CD4-positive, CD25-positive, alpha-beta regulatory T cell (primary cell): ENCODE measurements around the gene TMEFF2. TPM values are rescaled to one million over a fixed set of nuclear protein-coding genes. Genes with fewer than 3 reads are reported as not detected.

Source experiments
- ATAC-seq, 2 donors: fragments of 150-1000 bp; cut with Tn5 transposase; one replicate each; pipeline ENCODE4 v1.10.0; 2021; ENCODE audit warnings: low read depth in 2 of 2, moderate number of reproducible peaks in 2 of 2, moderate library complexity in 1 of 2
- DNase-seq, 3 donors: peaks; one replicate each; pipeline versions ENCODE4 v3.0.0 to v3.0.0-alpha.2; 2012 to 2022; ENCODE audit warnings: mixed read lengths in 1 of 3
- H3K27ac ChIP-seq: one replicate; pipeline ENCODE4 v1.7.0; 2013; ENCODE audit warnings: mild to moderate bottlenecking, low read length; ENCODE audit not compliant: insufficient read depth, poor library complexity, severe bottlenecking
- H3K27me3 ChIP-seq: one replicate; pipeline ENCODE4 v1.7.0; 2013; ENCODE audit warnings: low read length; ENCODE audit not compliant: control insufficient read depth, insufficient read depth
- H3K36me3 ChIP-seq: one replicate; pipeline ENCODE4 v1.7.0; 2013; ENCODE audit warnings: mild to moderate bottlenecking, low read length, moderate library complexity; ENCODE audit not compliant: control insufficient read depth, insufficient read depth
- H3K4me1 ChIP-seq: 2 replicates; pipeline ENCODE4 v1.7.0; 2013; ENCODE audit warnings: mild to moderate bottlenecking, low read length; ENCODE audit not compliant: insufficient read depth, control insufficient read depth, poor library complexity, severe bottlenecking
- H3K4me3 ChIP-seq: one replicate; pipeline ENCODE4 v1.7.0; 2013; ENCODE audit warnings: low read depth, mild to moderate bottlenecking, low read length, moderate library complexity
- H3K9me3 ChIP-seq, 2 experiments: 1 replicate in 1 of 2; 2 replicates in 1 of 2; pipeline ENCODE4 v1.7.0; 2013; ENCODE audit warnings: low read length in 2 of 2, mild to moderate bottlenecking in 1 of 2, moderate library complexity in 1 of 2; ENCODE audit not compliant: control insufficient read depth in 2 of 2
- H3K27ac Mint-ChIP-seq, 3 donors: one replicate each; pipeline ENCODE4 v1.8.0; 2020 to 2022; ENCODE audit warnings: mild to moderate bottlenecking in 3 of 3, mixed read lengths in 3 of 3, moderate library complexity in 2 of 3
- H3K27me3 Mint-ChIP-seq: one replicate; pipeline ENCODE4 v1.8.0; 2022; ENCODE audit warnings: mild to moderate bottlenecking, mixed read lengths
- H3K36me3 Mint-ChIP-seq: one replicate; pipeline ENCODE4 v1.8.0; 2020; ENCODE audit warnings: mixed read lengths
- H3K4me1 Mint-ChIP-seq, 4 donors: one replicate each; pipeline ENCODE4 v1.8.0; 2020 to 2022; ENCODE audit warnings: mixed read lengths in 4 of 4, mild to moderate bottlenecking in 1 of 4
- H3K4me3 Mint-ChIP-seq, 4 donors: one replicate each; pipeline ENCODE4 v1.8.0; 2020 to 2022; ENCODE audit warnings: mild to moderate bottlenecking in 4 of 4, mixed read lengths in 4 of 4, moderate library complexity in 3 of 4
- H3K9me3 Mint-ChIP-seq, 7 donors: one replicate each; pipeline ENCODE4 v1.8.0; 2020 to 2022; ENCODE audit warnings: mixed read lengths in 7 of 7, mild to moderate bottlenecking in 3 of 7, moderate library complexity in 2 of 7
- polyA plus RNA-seq, 4 donors: library from polyadenylated mRNA; unstranded; fragments of 300-500 nt; fragmentation: Illumina TruSeq; gene quantifications; one replicate each; pipeline ENCODE4 v1.2.3, GENCODE V29; 2021
- total RNA-seq: library from RNA; stranded (reverse); gene quantifications from one replicate; pipeline ENCODE4 v1.2.3, GENCODE V29; 2022

TMEFF2 gene
- total and polyA plus RNA-seq, 5 donors from 2014 or later: not detected

GRCh38 chr2:191976436-191976835 is 218.3 kb downstream of the TMEFF2 start:
- no peaks in the 10 kb centered on the region for H3K36me3 Mint-ChIP-seq
- H3K27ac ChIP-seq: no peak overlapping the region
- no peaks in the 10 kb centered on the region for H3K36me3 ChIP-seq
- no peaks in the 10 kb centered on the region for H3K27me3 Mint-ChIP-seq
- H3K4me1 Mint-ChIP-seq: no peaks in the 10 kb centered on the region
- ATAC-seq (no peak), DNase-seq (no peak)
- no peak overlapping the region for H3K4me3 Mint-ChIP-seq
- peaks cover 0 to 2% (median 0%) of the 10 kb centered on the region in 7 donors for H3K9me3 Mint-ChIP-seq
- no peak overlapping the region for H3K4me3 ChIP-seq
- H3K27ac Mint-ChIP-seq: no peak overlapping the region
- H3K27me3 ChIP-seq: peaks cover 3% of the 10 kb centered on the region
- no peaks in the 10 kb centered on the region for H3K4me1 ChIP-seq
- H3K9me3 ChIP-seq: no peaks in the 10 kb centered on the region

DNA sequence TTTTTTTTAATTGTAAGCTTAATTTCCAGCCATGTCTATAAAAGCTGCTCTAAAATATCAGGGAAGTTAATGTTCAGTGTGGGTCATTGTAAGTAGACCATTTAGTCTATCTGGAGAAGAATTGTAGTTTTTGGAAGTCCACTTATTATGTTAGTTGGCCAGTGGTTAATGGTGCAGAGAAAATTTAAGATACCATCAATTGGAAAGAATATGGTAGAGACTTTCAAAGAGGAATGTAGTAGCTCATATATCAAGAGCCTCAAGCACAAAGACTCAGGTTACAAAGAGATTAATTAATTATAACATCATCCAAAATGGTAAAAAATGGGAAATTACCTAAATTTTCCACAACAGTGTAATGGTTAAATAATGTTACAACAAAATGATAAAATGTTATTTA is 220.1 kb downstream of the TMEFF2 start:
- Histone ChIP-seq H3K27ac (no peak overlapping the region), H3K4me1 (no peaks in the 10 kb centered on the region), H3K9me3 (no peaks in the 10 kb centered on the region), H3K4me3 (no peak overlapping the region), H3K36me3 (no peaks in the 10 kb centered on the region), H3K27me3 (peaks cover 3% of the 10 kb centered on the region)
- Mint-ChIP-seq H3K4me1 (no peaks in the 10 kb centered on the region), H3K27me3 (no peaks in the 10 kb centered on the region), H3K4me3 (no peak overlapping the region), H3K9me3 (peaks cover 0 to 2% (median 0%) of the 10 kb centered on the region in 7 donors), H3K27ac (no peak overlapping the region), H3K36me3 (no peaks in the 10 kb centered on the region)
- DNase-seq: no peak
- no peak for ATAC-seq

GRCh38 chr2:191970867-191971266 is 223.9 kb downstream of the TMEFF2 start:
- no peaks in the 10 kb centered on the region for H3K4me1 Mint-ChIP-seq
- Histone ChIP-seq H3K36me3 (no peaks in the 10 kb centered on the region), H3K27me3 (peaks cover 1% of the 10 kb centered on the region), H3K4me3 (no peak overlapping the region), H3K4me1 (no peaks in the 10 kb centered on the region), H3K9me3 (no peaks in the 10 kb centered on the region), H3K27ac (no peak overlapping the region)
- no peak overlapping the region for H3K4me3 Mint-ChIP-seq
- H3K27ac Mint-ChIP-seq: no peak overlapping the region
- H3K27me3 Mint-ChIP-seq: no peaks in the 10 kb centered on the region
- ATAC-seq (no peak), DNase-seq (no peak)
- H3K9me3 Mint-ChIP-seq: peaks cover 0 to 2% (median 0%) of the 10 kb centered on the region in 7 donors
- no peaks in the 10 kb centered on the region for H3K36me3 Mint-ChIP-seq

DNA sequence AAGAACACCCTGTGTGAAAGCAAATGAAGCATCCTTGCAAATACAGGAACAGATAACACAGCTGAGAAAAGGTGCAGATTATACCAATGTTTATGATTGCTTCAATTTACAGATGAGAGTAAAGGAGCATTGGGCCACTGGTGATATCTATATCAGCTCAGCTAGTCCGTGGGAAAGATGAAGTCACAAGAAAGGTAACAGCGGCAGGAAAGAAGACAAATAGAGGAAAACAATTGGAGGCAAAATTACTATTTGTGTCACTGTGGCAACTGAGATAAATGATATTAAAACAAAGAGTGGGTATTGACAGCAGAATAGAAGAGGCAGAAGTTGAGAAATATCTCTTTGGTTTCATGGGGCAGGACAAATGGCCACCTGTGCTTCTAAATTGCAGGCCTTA is 226.6 kb downstream of the TMEFF2 start:
- H3K4me1 Mint-ChIP-seq: no peaks in the 10 kb centered on the region
- DNase-seq: no peak
- H3K36me3 Mint-ChIP-seq: no peaks in the 10 kb centered on the region

GRCh38 chr2:191965733-191966132 is 229.0 kb downstream of the TMEFF2 start:
- Histone ChIP-seq H3K27me3 (peaks cover 4% of the 10 kb centered on the region), H3K9me3 (no peaks in the 10 kb centered on the region), H3K27ac (no peak overlapping the region), H3K4me1 (no peaks in the 10 kb centered on the region), H3K36me3 (no peaks in the 10 kb centered on the region), H3K4me3 (no peak overlapping the region)
- Mint-ChIP-seq H3K4me1 (no peaks in the 10 kb centered on the region), H3K27me3 (peaks cover 6% of the 10 kb centered on the region), H3K27ac (no peak overlapping the region), H3K9me3 (no peaks in the 10 kb centered on the region), H3K36me3 (no peaks in the 10 kb centered on the region), H3K4me3 (no peak overlapping the region)
- DNase-seq: no peak
- ATAC-seq: no peak

More for the DNA sequence above, 226.6 kb downstream of the TMEFF2 start:
- H3K27me3 ChIP-seq: peaks cover 4% of the 10 kb centered on the region
- no peaks in the 10 kb centered on the region for H3K9me3 ChIP-seq
- Mint-ChIP-seq H3K27ac (no peak overlapping the region), H3K27me3 (peaks cover 6% of the 10 kb centered on the region), H3K4me3 (no peak overlapping the region), H3K9me3 (peaks cover 0 to 2% (median 0%) of the 10 kb centered on the region in 7 donors)
- no peak overlapping the region for H3K4me3 ChIP-seq
- ATAC-seq: no peak
- no peaks in the 10 kb centered on the region for H3K4me1 ChIP-seq
- H3K36me3 ChIP-seq: no peaks in the 10 kb centered on the region
- no peak overlapping the region for H3K27ac ChIP-seq

DNA sequence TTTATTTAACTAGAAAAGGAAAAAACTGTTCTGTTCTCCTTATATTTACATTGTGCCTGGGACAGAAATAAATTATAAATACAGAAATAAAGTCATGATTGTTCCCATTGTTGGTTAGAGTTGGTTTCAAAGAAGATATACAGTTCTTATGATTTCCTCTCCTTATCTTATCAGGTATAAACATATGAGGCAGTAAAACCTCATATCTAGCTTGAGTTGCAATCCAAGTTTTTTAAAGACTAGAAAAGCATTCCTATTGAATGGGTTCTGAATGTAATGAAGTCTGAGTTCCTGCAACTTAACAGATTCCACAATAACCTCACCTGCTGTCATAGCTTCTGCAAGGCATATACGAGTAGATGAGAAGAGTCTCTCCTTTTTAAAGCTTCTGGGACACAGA is 233.2 kb downstream of the TMEFF2 start:
- Mint-ChIP-seq H3K4me3 (no peak overlapping the region), H3K36me3 (no peaks in the 10 kb centered on the region), H3K27ac (no peak overlapping the region), H3K27me3 (peaks cover 10% of the 10 kb centered on the region), H3K4me1 (no peaks in the 10 kb centered on the region), H3K9me3 (peaks cover 0 to 2% (median 0%) of the 10 kb centered on the region in 7 donors)
- Histone ChIP-seq H3K9me3 (no peaks in the 10 kb centered on the region), H3K36me3 (no peaks in the 10 kb centered on the region), H3K27me3 (peaks cover 4% of the 10 kb centered on the region), H3K4me3 (no peak overlapping the region), H3K27ac (no peak overlapping the region), H3K4me1 (no peaks in the 10 kb centered on the region)
- ATAC-seq: no peak
- DNase-seq: no peak

- no peak overlapping the region for H3K4me3 ChIP-seq
- DNase-seq (no peak), ATAC-seq (no peak)
- Mint-ChIP-seq H3K4me3 (no peak overlapping the region), H3K36me3 (no peaks in the 10 kb centered on the region), H3K4me1 (no peaks in the 10 kb centered on the region), H3K27me3 (peaks cover 4% of the 10 kb centered on the region), H3K9me3 (peaks cover 0 to 6% (median 0%) of the 10 kb centered on the region in 7 donors), H3K27ac (no peak overlapping the region)
- H3K27me3 ChIP-seq: peaks cover 1% of the 10 kb centered on the region
- H3K27ac ChIP-seq: no peak overlapping the region
- no peaks in the 10 kb centered on the region for H3K36me3 ChIP-seq
- H3K9me3 ChIP-seq: no peaks in the 10 kb centered on the region
- H3K4me1 ChIP-seq: no peaks in the 10 kb centered on the region
Observed at GRCh38 chr2:191959209-191959608, 235.5 kb downstream of the TMEFF2 start.

- no peak for ATAC-seq
- no peak for DNase-seq
- H3K36me3 Mint-ChIP-seq: no peaks in the 10 kb centered on the region
- no peaks in the 10 kb centered on the region for H3K9me3 ChIP-seq
- peaks cover 4% of the 10 kb centered on the region for H3K27me3 Mint-ChIP-seq
- no peak overlapping the region for H3K27ac ChIP-seq
- no peak overlapping the region for H3K4me3 ChIP-seq
- H3K27ac Mint-ChIP-seq: no peak overlapping the region
- no peaks in the 10 kb centered on the region for H3K4me1 ChIP-seq
- no peak overlapping the region for H3K4me3 Mint-ChIP-seq
- H3K9me3 Mint-ChIP-seq: peaks cover 0 to 6% (median 0%) of the 10 kb centered on the region in 7 donors
- H3K36me3 ChIP-seq: no peaks in the 10 kb centered on the region
- peaks cover 1% of the 10 kb centered on the region for H3K27me3 ChIP-seq
- no peaks in the 10 kb centered on the region for H3K4me1 Mint-ChIP-seq
Observed at GRCh38 chr2:191957996-191958860, 236.5 kb downstream of the TMEFF2 start.
